GM12872 (cell line): ENCODE results near the gene LGALS7.

ENCODE experiments used
- CTCF ChIP-seq: IDR thresholded peaks from 3 replicates; pipeline ENCODE4 v1.5.1; 2011; ENCODE audit warnings: low read depth, mild to moderate bottlenecking, low read length, moderate library complexity; ENCODE audit not compliant: insufficient read depth

The LGALS7 gene

GRCh38 chr19:38736413-38737280 is 36.7 kb downstream of the LGALS7 start:
- no peak for TF ChIP-seq CTCF

- TF ChIP-seq CTCF: no peak
Observed at GRCh38 chr19:38736036-38736412, 37.3 kb downstream of the LGALS7 start.

GRCh38 chr19:38735257-38735686 is 38.0 kb downstream of the LGALS7 start:
- TF ChIP-seq CTCF: no peak

GRCh38 chr19:38734426-38735256 is 38.7 kb downstream of the LGALS7 start:
- no peak for TF ChIP-seq CTCF

- no peak for TF ChIP-seq CTCF
Observed at GRCh38 chr19:38734176-38734425, 39.2 kb downstream of the LGALS7 start.

- TF ChIP-seq CTCF: no peak
Observed at GRCh38 chr19:38733493-38734175, 39.7 kb downstream of the LGALS7 start.

GRCh38 chr19:38733241-38733492 is 40.1 kb downstream of the LGALS7 start:
- TF ChIP-seq CTCF: no peak
